PC-9 (cell line): ENCODE data around the gene TXNRD1. TPM values are rescaled to one million over a fixed set of nuclear protein-coding genes. Genes with fewer than 3 reads are reported as not detected.

ENCODE experiments used
- BruUV-seq: library from RNA; stranded (reverse); fragments of 400-500 nt; replicated peaks from 2 replicates; lab custom pipeline; 2021; lab: Mats Ljungman, UMichigan
- CTCF ChIA-PET: fragments of 300-600 bp; sonication (Branson Sonifier 250); formaldehyde crosslinking; loops from one replicate; lab custom pipeline; 2022; ENCODE audit warnings: antibody characterized with exemption; lab: Charles Lee
- POLR2A ChIA-PET: fragments of 300-600 bp; sonication (Branson Sonifier 250); formaldehyde crosslinking; loops from one replicate; lab custom pipeline; 2022; ENCODE audit warnings: antibody characterized with exemption; ENCODE audit not compliant: unreplicated experiment; lab: Charles Lee
- DNase-seq, 2 experiments: peaks; one replicate each; pipeline versions ENCODE4 v3.0.0 to v3.0.0-alpha.2; 2015 to 2022; ENCODE audit warnings: mixed read lengths in 1 of 2
- H2AFZ ChIP-seq: fragments of 200-600 bp; sonication (generic); 2 replicates; pipeline ENCODE4 v1.8.1; 2017; ENCODE audit warnings: antibody characterized with exemption
- H3F3A ChIP-seq: fragments of 200-600 bp; sonication (generic); 2 replicates; pipeline ENCODE4 v1.8.1; 2017; ENCODE audit warnings: antibody characterized with exemption, mild to moderate bottlenecking, low read depth; ENCODE audit not compliant: insufficient read depth
- H3K27ac ChIP-seq: fragments of 200-600 bp; sonication (generic); 2 replicates; pipeline ENCODE4 v1.6.1; 2016; ENCODE audit warnings: mixed run types
- H3K27me3 ChIP-seq: fragments of 200-600 bp; sonication (generic); 2 replicates; pipeline ENCODE4 v1.6.1; 2016; ENCODE audit warnings: low read depth, mixed run types; ENCODE audit not compliant: insufficient read depth
- H3K36me3 ChIP-seq: fragments of 200-600 bp; sonication (generic); 2 replicates; pipeline ENCODE4 v1.6.1; 2016; ENCODE audit warnings: low read depth, mixed run types
- H3K4me1 ChIP-seq: fragments of 200-600 bp; sonication (generic); replicated peaks from 2 replicates; pipeline ENCODE4 v1.6.1; 2016; ENCODE audit warnings: mixed run types; ENCODE audit not compliant: insufficient read depth
- H3K4me2 ChIP-seq: fragments of 200-600 bp; sonication (generic); 2 replicates; pipeline ENCODE4 v1.6.1; 2017; ENCODE audit warnings: mixed run types
- H3K4me3 ChIP-seq: fragments of 200-600 bp; sonication (generic); 2 replicates; pipeline ENCODE4 v1.6.1; 2016; ENCODE audit warnings: mixed run types
- H3K79me2 ChIP-seq: fragments of 200-600 bp; sonication (generic); 2 replicates; pipeline ENCODE4 v1.6.1; 2017; ENCODE audit warnings: low read depth, mixed run types
- H3K9me2 ChIP-seq: fragments of 200-600 bp; sonication (generic); 2 replicates; pipeline ENCODE4 v1.8.1; 2017; ENCODE audit warnings: mild to moderate bottlenecking; ENCODE audit not compliant: insufficient read depth
- H3K9me3 ChIP-seq: fragments of 200-600 bp; sonication (generic); 2 replicates; pipeline ENCODE4 v1.8.1; 2016; ENCODE audit warnings: low read depth; ENCODE audit not compliant: insufficient read depth
- H4K20me1 ChIP-seq: fragments of 200-600 bp; sonication (generic); 2 replicates; pipeline ENCODE4 v1.8.1; 2017; ENCODE audit not compliant: insufficient read depth
- CTCF ChIP-seq: fragments of 200-600 bp; sonication (generic); conservative IDR thresholded peaks from 2 replicates; pipeline ENCODE4 v1.6.1; 2017; ENCODE audit warnings: mixed run types, antibody characterized with exemption, mild to moderate bottlenecking, moderate library complexity
- EZH2 ChIP-seq: fragments of 200-600 bp; sonication (generic); IDR thresholded peaks from 2 replicates; pipeline ENCODE4 v1.8.0; 2017; ENCODE audit warnings: antibody characterized with exemption, low read depth
- intact Hi-C: fragments of 100-400 bp; cut with micrococcal nuclease; formaldehyde crosslinking; loops from one replicate; pipeline ENCODE4 v1.10.0; 2022; ENCODE audit not compliant: unreplicated experiment
- total RNA-seq: library from RNA; stranded (reverse); gene quantifications from 2 replicates; pipeline ENCODE4 v1.2.3, GENCODE V29; 2021

TXNRD1 gene
- total RNA-seq, 1 experiment from 2014 or later, result 1,250 TPM

- peak overlapping the region; percentile 86 for H3K27ac ChIP-seq
- POLR2A ChIA-PET, result interaction anchor here (0.7 to 1.1 kb wide), 2 partner anchors 16 to 17 kb away, joined by 3 read pairs; no protein-coding TSS in a partner anchor
- H3K27me3 ChIP-seq, result no peaks in the 10 kb centered on the region
- peaks cover 70% of the 10 kb centered on the region for H3K36me3 ChIP-seq
- H3K79me2 ChIP-seq, result peaks cover 100% of the 10 kb centered on the region
- peak overlapping the region; percentile 59 for H3K4me3 ChIP-seq
- peaks cover 100% of the 10 kb centered on the region for H3F3A ChIP-seq
- H4K20me1 ChIP-seq, result peaks cover 100% of the 10 kb centered on the region
- intact Hi-C loops, result no loop called here
- peak overlapping the region; percentile 97 for H3K4me2 ChIP-seq
- TSS peak; percentile 0 for BruUV-seq
- H2AFZ ChIP-seq, result no peak overlapping the region
- H3K4me1 ChIP-seq, result peaks cover 67% of the 10 kb centered on the region
- CTCF ChIA-PET, result no interaction called here
- no peak for TF ChIP-seq EZH2
- TF ChIP-seq CTCF, result no peak
- no peaks in the 10 kb centered on the region for H3K9me3 ChIP-seq
- no peaks in the 10 kb centered on the region for H3K9me2 ChIP-seq
- DNase-seq, result no peak
These were observed 88.9 kb downstream of the TXNRD1 start for GRCh38 chr12:104304261-104305009.

GRCh38 chr12:104305349-104305748, 89.8 kb downstream of the TXNRD1 start:
- H3K4me3 ChIP-seq, result peak overlapping the region; percentile 59; the same call in 1 of the 2 replicates
- peaks cover 100% of the 10 kb centered on the region for H3F3A ChIP-seq
- peak overlapping the region; percentile 86 for H3K27ac ChIP-seq
- H3K4me1 ChIP-seq, result peaks cover 68% of the 10 kb centered on the region
- ChIA-PET CTCF (no interaction called here), POLR2A (interaction anchor here (0.7 kb wide), 1 partner anchor 9 kb away, joined by 15 read pairs; no protein-coding TSS in a partner anchor)
- no peaks in the 10 kb centered on the region for H3K27me3 ChIP-seq
- H3K4me2 ChIP-seq, result peak overlapping the region; percentile 97
- intact Hi-C loops, result no loop called here
- no TSS peak for BruUV-seq
- H3K9me2 ChIP-seq, result no peaks in the 10 kb centered on the region
- H4K20me1 ChIP-seq, result peaks cover 100% of the 10 kb centered on the region
- peaks cover 100% of the 10 kb centered on the region for H3K79me2 ChIP-seq
- DNase-seq, result no peak
- H3K9me3 ChIP-seq, result no peaks in the 10 kb centered on the region
- TF ChIP-seq CTCF (no peak), EZH2 (no peak)
- H2AFZ ChIP-seq, result no peak overlapping the region
- H3K36me3 ChIP-seq, result peaks cover 69% of the 10 kb centered on the region

GRCh38 chr12:104306376-104306775, 90.8 kb downstream of the TXNRD1 start:
- Histone ChIP-seq H3K4me3 (peak overlapping the region; percentile 59; the same call in 1 of the 2 replicates), H3K36me3 (peaks cover 74% of the 10 kb centered on the region)

More at GRCh38 chr12:104306376-104306775, 90.8 kb downstream of the TXNRD1 start:
- H3K4me2 ChIP-seq, result peak overlapping the region; percentile 97
- TF ChIP-seq CTCF (no peak), EZH2 (no peak)
- CTCF ChIA-PET, result no interaction called here
- H3K27ac ChIP-seq, result peak overlapping the region; percentile 86
- H3F3A ChIP-seq, result peaks cover 100% of the 10 kb centered on the region
- H3K4me1 ChIP-seq, result peaks cover 78% of the 10 kb centered on the region
- H3K79me2 ChIP-seq, result peaks cover 100% of the 10 kb centered on the region
- no peak for DNase-seq
- no peak overlapping the region for H2AFZ ChIP-seq
- BruUV-seq, result no TSS peak
- POLR2A ChIA-PET, result interaction anchor here (0.5 to 0.8 kb wide), 2 partner anchors 14 to 15 kb away, joined by 5 to 12 read pairs; no protein-coding TSS in a partner anchor
- peaks cover 100% of the 10 kb centered on the region for H4K20me1 ChIP-seq
- H3K27me3 ChIP-seq, result no peaks in the 10 kb centered on the region
- H3K9me2 ChIP-seq, result no peaks in the 10 kb centered on the region
- intact Hi-C loops, result no loop called here
- H3K9me3 ChIP-seq, result no peaks in the 10 kb centered on the region
